Neural cell (in vitro differentiated cells): ENCODE results near the gene CNFN.

Source experiments
- CTCF ChIP-seq: fragments of 450-650 bp; IDR thresholded peaks from 2 replicates; pipeline ENCODE4 v1.5.1; 2014; ENCODE audit warnings: antibody characterized with exemption, mild to moderate bottlenecking, moderate library complexity; ENCODE audit not compliant: poor library complexity, severe bottlenecking
- EP300 ChIP-seq: fragments of 450-650 bp; conservative IDR thresholded peaks from 2 replicates; pipeline ENCODE4 v1.6.1; 2014; ENCODE audit warnings: antibody characterized with exemption, mild to moderate bottlenecking, moderate library complexity; ENCODE audit not compliant: poor library complexity, severe bottlenecking
- EZH2 ChIP-seq: fragments of 200-600, 300-800 bp; shearing (Covaris generic), sonication (generic); IDR thresholded peaks from 2 replicates; pipeline ENCODE4 v1.6.1; 2014; ENCODE audit warnings: antibody characterized with exemption, low read length, borderline replicate concordance, mild to moderate bottlenecking; ENCODE audit not compliant: insufficient read depth, poor library complexity, severe bottlenecking
- MXI1 ChIP-seq: fragments of 450-650 bp; conservative IDR thresholded peaks from 2 replicates; pipeline ENCODE4 v1.6.1; 2014; ENCODE audit warnings: antibody characterized with exemption, mild to moderate bottlenecking; ENCODE audit not compliant: poor library complexity, severe bottlenecking
- RAD21 ChIP-seq: fragments of 450-650 bp; conservative IDR thresholded peaks from 2 replicates; pipeline ENCODE4 v1.6.1; 2014; ENCODE audit warnings: antibody characterized with exemption, mild to moderate bottlenecking, moderate library complexity
- TAF1 ChIP-seq: IDR thresholded peaks from 2 replicates; pipeline ENCODE4 v1.6.1; 2012; ENCODE audit warnings: low read depth

- no peak for TF ChIP-seq CTCF
- no peak for TF ChIP-seq EZH2
- TF ChIP-seq MXI1 = no peak
- TF ChIP-seq EP300 = no peak
- no peak for TF ChIP-seq TAF1
- no peak for TF ChIP-seq RAD21
Observed at GRCh38 chr19:42370068-42370520, 20.0 kb downstream of the CNFN start.
